HEK293 (cell line): ENCODE results near the gene RNF10.
A peak's percentile ranks its signal among the peaks of the same experiment; 100 is the strongest.
"Not testable (repeated sequence)": the region's sequence is repeated elsewhere in the genome, so short reads cannot be mapped to it uniquely, and the experiment has no call there.

Source experiments
- CTCF ChIA-PET: fragments of 350-600 bp; formaldehyde crosslinking; extraction: SDS; loops from one replicate; lab custom pipeline; 2021; ENCODE audit warnings: antibody characterized with exemption; lab: Yijun Ruan, JAX
- POLR2A ChIA-PET: fragments of 300-600 bp; formaldehyde crosslinking; extraction: SDS; loops from one replicate; lab custom pipeline; 2020; ENCODE audit warnings: antibody characterized with exemption, inconsistent platforms; lab: Yijun Ruan, JAX
- H3K27ac ChIP-seq: fragments of 200-500 bp; sonication (Bioruptor generic); 2 replicates; pipeline ENCODE4 v1.5.1; 2014; ENCODE audit warnings: low read depth, low read length, control low read depth, inconsistent platforms; ENCODE audit errors: extremely low read depth
- H3K36me3 ChIP-seq, 2 experiments: fragments of 200-500 bp in 1 of 2; sonication (Bioruptor generic) in 1 of 2; 1 replicate in 1 of 2; 2 replicates in 1 of 2; pipeline ENCODE4 v1.5.1; 2014 to 2017; ENCODE audit warnings: inconsistent platforms in 2 of 2, low read length in 2 of 2; ENCODE audit not compliant: control insufficient read depth in 2 of 2, insufficient read depth in 1 of 2
- H3K4me1 ChIP-seq: fragments of 200-500 bp; sonication (Bioruptor generic); 2 replicates; pipeline ENCODE4 v1.5.1; 2014; ENCODE audit warnings: mild to moderate bottlenecking, low read length, inconsistent platforms; ENCODE audit not compliant: control insufficient read depth, insufficient read depth
- H3K4me3 ChIP-seq: 2 replicates; pipeline ENCODE4 v1.5.1; 2011; ENCODE audit warnings: low read depth, mild to moderate bottlenecking, control low read depth, low read length, moderate library complexity
- H3K9me3 ChIP-seq: fragments of 200-500 bp; sonication (Bioruptor generic); 2 replicates; pipeline ENCODE4 v1.5.1; 2014; ENCODE audit warnings: low read depth, low read length, inconsistent platforms; ENCODE audit not compliant: control insufficient read depth, insufficient read depth
- KLF7 ChIP-seq: fragments of 450-650 bp; formaldehyde crosslinking; IDR thresholded peaks from 2 replicates; pipeline ENCODE4 v1.5.1; 2016; ENCODE audit warnings: missing biosample characterization, missing genetic modification characterization, borderline replicate concordance
- MYNN ChIP-seq: fragments of 450-650 bp; formaldehyde crosslinking; IDR thresholded peaks from 2 replicates; pipeline ENCODE4 v1.5.1; 2016; ENCODE audit warnings: missing biosample characterization, missing genetic modification characterization, borderline replicate concordance
- OSR2 ChIP-seq: fragments of 450-650 bp; formaldehyde crosslinking; IDR thresholded peaks from 2 replicates; pipeline ENCODE4 v1.5.1; 2016; ENCODE audit warnings: missing biosample characterization, missing genetic modification characterization
- TRIM28 ChIP-seq: IDR thresholded peaks from 2 replicates; pipeline ENCODE4 v1.6.1; 2011; ENCODE audit warnings: low read length, control low read depth, borderline replicate concordance
- ZBTB48 ChIP-seq: fragments of 450-650 bp; formaldehyde crosslinking; IDR thresholded peaks from 2 replicates; pipeline ENCODE4 v1.5.1; 2016; ENCODE audit warnings: missing biosample characterization, missing genetic modification characterization
- ZFP37 ChIP-seq: fragments of 450-650 bp; formaldehyde crosslinking; IDR thresholded peaks from 2 replicates; pipeline ENCODE4 v1.5.1; 2016; ENCODE audit warnings: missing biosample characterization, missing genetic modification characterization
- ZFP69B ChIP-seq: fragments of 450-650 bp; formaldehyde crosslinking; IDR thresholded peaks from 2 replicates; pipeline ENCODE4 v1.5.1; 2016; ENCODE audit warnings: missing biosample characterization, missing genetic modification characterization
- ZNF121 ChIP-seq: fragments of 450-650 bp; formaldehyde crosslinking; IDR thresholded peaks from 2 replicates; pipeline ENCODE4 v1.5.1; 2016; ENCODE audit warnings: missing biosample characterization, missing genetic modification characterization
- ZNF19 ChIP-seq: fragments of 450-650 bp; formaldehyde crosslinking; IDR thresholded peaks from 2 replicates; pipeline ENCODE4; 2016; ENCODE audit warnings: missing biosample characterization, missing genetic modification characterization, low read depth
- ZNF324 ChIP-seq: fragments of 450-650 bp; formaldehyde crosslinking; IDR thresholded peaks from 2 replicates; pipeline ENCODE4 v1.5.1; 2016; ENCODE audit warnings: missing biosample characterization, missing genetic modification characterization
- ZNF366 ChIP-seq: fragments of 450-650 bp; formaldehyde crosslinking; conservative IDR thresholded peaks from 2 replicates; pipeline ENCODE4 v1.5.1; 2016; ENCODE audit warnings: missing biosample characterization, missing genetic modification characterization
- ZNF37A ChIP-seq: fragments of 450-650 bp; IDR thresholded peaks from 2 replicates; pipeline ENCODE4 v1.5.1; 2018; ENCODE audit warnings: missing biosample characterization, missing genetic modification characterization
- ZNF548 ChIP-seq: fragments of 450-650 bp; formaldehyde crosslinking; IDR thresholded peaks from 2 replicates; pipeline ENCODE4 v1.5.1; 2016; ENCODE audit warnings: missing biosample characterization, missing genetic modification characterization
- ZNF707 ChIP-seq: fragments of 450-650 bp; formaldehyde crosslinking; IDR thresholded peaks from 2 replicates; pipeline ENCODE4 v1.5.1; 2016; ENCODE audit warnings: missing biosample characterization, missing genetic modification characterization
- TF ChIP-seq, protein P1 (sequence below): fragments of 450-650 bp; formaldehyde crosslinking; IDR thresholded peaks from 2 replicates; pipeline ENCODE4 v1.5.1; 2017; ENCODE audit warnings: missing biosample characterization, missing genetic modification characterization
- TF ChIP-seq, protein P2 (sequence below): fragments of 450-650 bp; formaldehyde crosslinking; IDR thresholded peaks from 2 replicates; pipeline ENCODE4 v1.5.1; 2017; ENCODE audit warnings: missing biosample characterization, mild to moderate bottlenecking, missing genetic modification characterization, moderate library complexity
- TF ChIP-seq, protein P3 (sequence below): fragments of 450-650 bp; IDR thresholded peaks from 2 replicates; pipeline ENCODE4 v1.5.1; 2018; ENCODE audit warnings: missing biosample characterization, mild to moderate bottlenecking, missing genetic modification characterization
- TF ChIP-seq, protein P4 (sequence below): fragments of 450-650 bp; formaldehyde crosslinking; optimal IDR thresholded peaks from 2 replicates; pipeline ENCODE3; 2016; ENCODE audit warnings: missing biosample characterization, mild to moderate bottlenecking, missing genetic modification characterization
- TF ChIP-seq, protein P5 (sequence below): fragments of 450-650 bp; formaldehyde crosslinking; IDR thresholded peaks from 2 replicates; pipeline ENCODE4 v1.5.1; 2016; ENCODE audit warnings: missing biosample characterization, missing genetic modification characterization

Gene RNF10

DNA sequence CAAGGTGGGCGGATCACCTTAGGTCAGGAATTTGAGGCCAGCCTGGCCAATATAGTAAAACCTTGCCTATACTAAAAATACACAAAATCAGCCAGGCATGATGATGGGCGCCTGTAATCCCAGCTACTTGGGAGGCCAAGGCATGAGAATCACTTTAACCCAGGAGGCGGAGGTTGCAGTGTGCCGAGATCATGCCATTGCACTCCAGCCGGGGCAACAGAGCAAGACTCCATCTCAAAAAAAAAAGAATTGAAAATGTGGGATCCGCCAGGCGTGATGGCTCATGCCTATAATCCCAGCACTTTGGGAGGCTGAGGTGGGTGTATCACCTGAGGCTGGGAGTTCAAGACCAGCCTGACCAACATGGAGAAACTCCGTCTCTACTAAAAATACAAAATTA, 14.8 kb upstream of the RNF10 start:
- H3K9me3 ChIP-seq, CTCF ChIA-PET, H3K4me1 ChIP-seq, H3K27ac ChIP-seq, POLR2A ChIA-PET, H3K4me3 ChIP-seq: not testable (repeated sequence)
- TF ChIP-seq ZNF121, result peak; percentile 93
- peaks cover 14 to 25% of the 10 kb centered on the region in 2 experiments for H3K36me3 ChIP-seq

DNA sequence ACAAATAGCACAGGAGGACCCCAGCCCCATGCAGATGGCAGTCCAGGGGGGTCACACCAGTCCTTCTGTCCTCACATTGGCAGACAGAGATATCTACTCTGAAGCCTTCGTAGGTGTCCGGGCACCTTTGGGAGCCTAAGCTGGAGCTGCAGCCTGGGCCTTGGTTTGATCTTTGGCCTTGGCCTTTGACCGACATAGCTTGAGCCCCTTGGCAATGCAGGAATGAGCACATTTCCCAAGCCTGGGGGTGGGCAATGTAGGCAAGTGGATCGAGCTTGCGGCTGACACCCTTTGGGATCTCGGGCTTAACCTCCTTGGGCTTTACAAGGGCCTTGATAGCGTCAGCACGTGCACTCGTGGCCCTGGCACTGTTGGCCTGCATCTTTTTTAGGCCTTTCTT, 11.6 kb upstream of the RNF10 start:
- Histone ChIP-seq H3K27ac (no peak overlapping the region), H3K36me3 (no peaks in the 10 kb centered on the region; a peak in 1 of 3 replicates), H3K4me3 (no peak overlapping the region), H3K9me3 (no peaks in the 10 kb centered on the region)
- TF ChIP-seq ZFP69B (tag by site-specific recombination) (no peak), MYNN (tag by site-specific recombination) (no peak), ZNF121 (no peak), KLF7 (tag by site-specific recombination) (no peak), ZNF324 (tag by site-specific recombination) (no peak), ZNF366 (no peak), ZNF37A (tag by site-specific recombination) (no peak), TRIM28 (no peak), ZNF19 (no peak), ZFP37 (tag by site-specific recombination) (no peak), ZNF707 (tag by site-specific recombination) (no peak), ZBTB48 (tag by site-specific recombination) (no peak), ZNF548 (tag by site-specific recombination) (no peak), OSR2 (tag by site-specific recombination) (no peak)
- TF ChIP-seq, protein P1, sequence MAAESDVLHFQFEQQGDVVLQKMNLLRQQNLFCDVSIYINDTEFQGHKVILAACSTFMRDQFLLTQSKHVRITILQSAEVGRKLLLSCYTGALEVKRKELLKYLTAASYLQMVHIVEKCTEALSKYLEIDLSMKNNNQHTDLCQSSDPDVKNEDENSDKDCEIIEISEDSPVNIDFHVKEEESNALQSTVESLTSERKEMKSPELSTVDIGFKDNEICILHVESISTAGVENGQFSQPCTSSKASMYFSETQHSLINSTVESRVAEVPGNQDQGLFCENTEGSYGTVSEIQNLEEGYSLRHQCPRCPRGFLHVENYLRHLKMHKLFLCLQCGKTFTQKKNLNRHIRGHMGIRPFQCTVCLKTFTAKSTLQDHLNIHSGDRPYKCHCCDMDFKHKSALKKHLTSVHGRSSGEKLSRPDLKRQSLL (tag by site-specific recombination), result no peak
- TF ChIP-seq, protein P2, sequence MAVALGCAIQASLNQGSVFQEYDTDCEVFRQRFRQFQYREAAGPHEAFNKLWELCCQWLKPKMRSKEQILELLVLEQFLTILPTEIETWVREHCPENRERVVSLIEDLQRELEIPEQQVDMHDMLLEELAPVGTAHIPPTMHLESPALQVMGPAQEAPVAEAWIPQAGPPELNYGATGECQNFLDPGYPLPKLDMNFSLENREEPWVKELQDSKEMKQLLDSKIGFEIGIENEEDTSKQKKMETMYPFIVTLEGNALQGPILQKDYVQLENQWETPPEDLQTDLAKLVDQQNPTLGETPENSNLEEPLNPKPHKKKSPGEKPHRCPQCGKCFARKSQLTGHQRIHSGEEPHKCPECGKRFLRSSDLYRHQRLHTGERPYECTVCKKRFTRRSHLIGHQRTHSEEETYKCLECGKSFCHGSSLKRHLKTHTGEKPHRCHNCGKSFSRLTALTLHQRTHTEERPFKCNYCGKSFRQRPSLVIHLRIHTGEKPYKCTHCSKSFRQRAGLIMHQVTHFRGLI (tag by site-specific recombination), result no peak
- TF ChIP-seq, protein P3, sequence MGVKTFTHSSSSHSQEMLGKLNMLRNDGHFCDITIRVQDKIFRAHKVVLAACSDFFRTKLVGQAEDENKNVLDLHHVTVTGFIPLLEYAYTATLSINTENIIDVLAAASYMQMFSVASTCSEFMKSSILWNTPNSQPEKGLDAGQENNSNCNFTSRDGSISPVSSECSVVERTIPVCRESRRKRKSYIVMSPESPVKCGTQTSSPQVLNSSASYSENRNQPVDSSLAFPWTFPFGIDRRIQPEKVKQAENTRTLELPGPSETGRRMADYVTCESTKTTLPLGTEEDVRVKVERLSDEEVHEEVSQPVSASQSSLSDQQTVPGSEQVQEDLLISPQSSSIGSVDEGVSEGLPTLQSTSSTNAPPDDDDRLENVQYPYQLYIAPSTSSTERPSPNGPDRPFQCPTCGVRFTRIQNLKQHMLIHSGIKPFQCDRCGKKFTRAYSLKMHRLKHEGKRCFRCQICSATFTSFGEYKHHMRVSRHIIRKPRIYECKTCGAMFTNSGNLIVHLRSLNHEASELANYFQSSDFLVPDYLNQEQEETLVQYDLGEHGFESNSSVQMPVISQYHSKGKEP, result no peak
- TF ChIP-seq, protein P4, sequence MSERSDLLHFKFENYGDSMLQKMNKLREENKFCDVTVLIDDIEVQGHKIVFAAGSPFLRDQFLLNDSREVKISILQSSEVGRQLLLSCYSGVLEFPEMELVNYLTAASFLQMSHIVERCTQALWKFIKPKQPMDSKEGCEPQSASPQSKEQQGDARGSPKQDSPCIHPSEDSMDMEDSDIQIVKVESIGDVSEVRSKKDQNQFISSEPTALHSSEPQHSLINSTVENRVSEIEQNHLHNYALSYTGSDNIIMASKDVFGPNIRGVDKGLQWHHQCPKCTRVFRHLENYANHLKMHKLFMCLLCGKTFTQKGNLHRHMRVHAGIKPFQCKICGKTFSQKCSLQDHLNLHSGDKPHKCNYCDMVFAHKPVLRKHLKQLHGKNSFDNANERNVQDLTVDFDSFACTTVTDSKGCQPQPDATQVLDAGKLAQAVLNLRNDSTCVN (tag by site-specific recombination), result no peak
- TF ChIP-seq, protein P5, sequence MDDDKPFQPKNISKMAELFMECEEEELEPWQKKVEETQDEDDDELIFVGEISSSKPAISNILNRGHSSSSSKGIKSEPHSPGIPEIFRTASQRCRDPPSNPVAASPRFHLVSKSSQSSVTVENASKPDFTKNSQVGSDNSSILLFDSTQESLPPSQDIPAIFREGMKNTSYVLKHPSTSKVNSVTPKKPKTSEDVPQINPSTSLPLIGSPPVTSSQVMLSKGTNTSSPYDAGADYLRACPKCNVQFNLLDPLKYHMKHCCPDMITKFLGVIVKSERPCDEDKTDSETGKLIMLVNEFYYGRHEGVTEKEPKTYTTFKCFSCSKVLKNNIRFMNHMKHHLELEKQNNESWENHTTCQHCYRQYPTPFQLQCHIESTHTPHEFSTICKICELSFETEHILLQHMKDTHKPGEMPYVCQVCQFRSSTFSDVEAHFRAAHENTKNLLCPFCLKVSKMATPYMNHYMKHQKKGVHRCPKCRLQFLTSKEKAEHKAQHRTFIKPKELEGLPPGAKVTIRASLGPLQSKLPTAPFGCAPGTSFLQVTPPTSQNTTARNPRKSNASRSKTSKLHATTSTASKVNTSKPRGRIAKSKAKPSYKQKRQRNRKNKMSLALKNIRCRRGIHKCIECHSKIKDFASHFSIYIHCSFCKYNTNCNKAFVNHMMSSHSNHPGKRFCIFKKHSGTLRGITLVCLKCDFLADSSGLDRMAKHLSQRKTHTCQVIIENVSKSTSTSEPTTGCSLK (tag by site-specific recombination), result no peak
- TF ChIP-seq, all 188 proteins: peak for 0
- ChIA-PET CTCF (interaction anchor here (0.6 to 1.3 kb wide), 2 partner anchors 13 to 57 kb away, joined by 4 to 5 read pairs; no protein-coding TSS in a partner anchor), POLR2A (interaction anchor here (1.4 kb wide), 1 partner anchor 27 kb away, joined by 6 read pairs; the partner anchor contains the start of gene DYNLL1)
- no peaks in the 10 kb centered on the region for H3K4me1 ChIP-seq
